ENCODE results near the gene SLC9A2. TPM values are rescaled to one million over a fixed set of nuclear protein-coding genes. Genes with fewer than 3 reads are reported as not detected.

SLC9A2 gene
- total and polyA plus RNA-seq, 2 donors (not counting 1 experiment from before 2014, with no cell fraction given), result not detected

GRCh38 chr2:102657770-102658169, 38.4 kb downstream of the SLC9A2 start:
- H3K4me2 ChIP-seq (replicated peaks; ENCODE audit: low read depth, low read length, poor library complexity, severe bottlenecking), result no peak overlapping the region
- ChIA-PET CTCF (no interaction called here), POLR2A (no interaction called here)
- no peaks in the 10 kb centered on the region for H3K4me1 ChIP-seq (ENCODE audit: control insufficient read depth in 2 of 2, insufficient read depth in 2 of 2, low read length in 2 of 2)
- ATAC-seq (ENCODE audit: low read depth) (no peak), DNase-seq (no peak)
- intact Hi-C loops (cut with micrococcal nuclease), result no loop called here
- no peaks in the 10 kb centered on the region for H4K20me1 ChIP-seq (ENCODE audit: control insufficient read depth, insufficient read depth, low read length, poor library complexity, severe bottlenecking)
- no peaks in the 10 kb centered on the region for H3K79me2 ChIP-seq (ENCODE audit: control insufficient read depth, insufficient read depth, low read length)
- H3K36me3 ChIP-seq (replicated peaks in 1 of 2; ENCODE audit: control extremely low read depth in 1 of 2, control insufficient read depth in 1 of 2, extremely low read depth in 1 of 2, insufficient read depth in 2 of 2, low read length in 1 of 2), result no peaks in the 10 kb centered on the region
- no peak overlapping the region for H3K27ac Mint-ChIP-seq
- H3K9ac ChIP-seq (ENCODE audit: low read length), result no peak overlapping the region
- no peak overlapping the region for H3K4me3 Mint-ChIP-seq
- WGBS (ENCODE audit: insufficient coverage), result 92% methylated on average over 7 of the region's 7 CpGs
- H3K27me3 Mint-ChIP-seq, result peaks cover 19% of the 10 kb centered on the region
- no peaks in the 10 kb centered on the region for H3K4me1 Mint-ChIP-seq
- no peak overlapping the region for H3K27ac ChIP-seq (ENCODE audit: low read length in 2 of 2)
- peaks cover 0 to 2% (median 0%) of the 10 kb centered on the region in 3 donors for H3K9me3 ChIP-seq (ENCODE audit: control extremely low read depth in 1 of 3, control insufficient read depth in 2 of 3, insufficient read depth in 1 of 3, low read length in 2 of 3)
- no peak overlapping the region for H3K4me3 ChIP-seq (ENCODE audit: control extremely low read depth in 1 of 5, extremely low read depth in 1 of 5, insufficient read depth in 1 of 5, low read depth in 2 of 5, low read length in 4 of 5)
- H2AFZ ChIP-seq (ENCODE audit: insufficient read depth, low read depth, low read length, poor library complexity, severe bottlenecking), result no peak overlapping the region
- H3K9me3 Mint-ChIP-seq (ENCODE audit: insufficient read depth), result no peaks in the 10 kb centered on the region
- TF ChIP-seq EZH2 (IDR thresholded peaks at IDR 0.05; ENCODE audit: borderline replicate concordance, insufficient read depth, low read depth, low read length, poor library complexity, severe bottlenecking) (no peak), CTCF (IDR thresholded peaks at IDR 0.05) (no peak)
- H3K27me3 ChIP-seq (replicated peaks in 1 of 4; ENCODE audit: control extremely low read depth in 1 of 4, control insufficient read depth in 3 of 4, insufficient read depth in 4 of 4, low read length in 3 of 4), result peaks cover 0 to 5% (median 0%) of the 10 kb centered on the region in 4 experiments

- Mint-ChIP-seq H3K27me3 (peaks cover 11% of the 10 kb centered on the region), H3K4me3 (no peak overlapping the region), H3K4me1 (no peaks in the 10 kb centered on the region), H3K27ac (no peak overlapping the region), H3K9me3 (ENCODE audit: insufficient read depth) (no peaks in the 10 kb centered on the region)
- no peak overlapping the region for H2AFZ ChIP-seq (ENCODE audit: insufficient read depth, low read depth, low read length, poor library complexity, severe bottlenecking)
- no peaks in the 10 kb centered on the region for H3K79me2 ChIP-seq (ENCODE audit: control insufficient read depth, insufficient read depth, low read length)
- TF ChIP-seq EZH2 (IDR thresholded peaks at IDR 0.05; ENCODE audit: borderline replicate concordance, insufficient read depth, low read depth, low read length, poor library complexity, severe bottlenecking) (no peak), CTCF (IDR thresholded peaks at IDR 0.05) (no peak)
- 86% methylated on average over 2 of the region's 2 CpGs for WGBS (ENCODE audit: insufficient coverage)
- intact Hi-C loops (cut with micrococcal nuclease), result no loop called here
- no peak overlapping the region for H3K9ac ChIP-seq (ENCODE audit: low read length)
- H3K36me3 ChIP-seq (replicated peaks in 1 of 2; ENCODE audit: control extremely low read depth in 1 of 2, control insufficient read depth in 1 of 2, extremely low read depth in 1 of 2, insufficient read depth in 2 of 2, low read length in 1 of 2), result no peaks in the 10 kb centered on the region
- no peak for ATAC-seq (ENCODE audit: low read depth)
- ChIA-PET POLR2A (no interaction called here), CTCF (no interaction called here)
- peaks cover 0 to 7% (median 0%) of the 10 kb centered on the region in 4 experiments for H3K27me3 ChIP-seq (replicated peaks in 1 of 4; ENCODE audit: control extremely low read depth in 1 of 4, control insufficient read depth in 3 of 4, insufficient read depth in 4 of 4, low read length in 3 of 4)
- H3K4me2 ChIP-seq (replicated peaks; ENCODE audit: low read depth, low read length, poor library complexity, severe bottlenecking), result no peak overlapping the region
- H4K20me1 ChIP-seq (ENCODE audit: control insufficient read depth, insufficient read depth, low read length, poor library complexity, severe bottlenecking), result no peaks in the 10 kb centered on the region
- no peaks in the 10 kb centered on the region for H3K4me1 ChIP-seq (ENCODE audit: control insufficient read depth in 2 of 2, insufficient read depth in 2 of 2, low read length in 2 of 2)
- no peaks in the 10 kb centered on the region for H3K9me3 ChIP-seq (ENCODE audit: control extremely low read depth in 1 of 3, control insufficient read depth in 2 of 3, insufficient read depth in 1 of 3, low read length in 2 of 3)
- no peak overlapping the region for H3K4me3 ChIP-seq (ENCODE audit: control extremely low read depth in 1 of 5, extremely low read depth in 1 of 5, insufficient read depth in 1 of 5, low read depth in 2 of 5, low read length in 4 of 5)
- no peak for DNase-seq
- H3K27ac ChIP-seq (ENCODE audit: low read length in 2 of 2), result no peak overlapping the region
These were observed 40.7 kb downstream of the SLC9A2 start for GRCh38 chr2:102660070-102660469.

All from B cell (primary cell).